Measurements from ENCODE around the gene FYB2. TPM values are rescaled to one million over a fixed set of nuclear protein-coding genes. Genes with fewer than 3 reads are reported as not detected.

FYB2 gene
- polyA plus RNA-seq, 1 experiment: not detected

- POLR2A ChIA-PET: no interaction called here
- no peak for TF ChIP-seq CTCF (IDR thresholded peaks at IDR 0.05; ENCODE audit: insufficient read depth, low read depth, low read length)
- Histone ChIP-seq H3K4me3 (ENCODE audit: low read depth, low read length) (no peak overlapping the region), H3K27me3 (ENCODE audit: control insufficient read depth, insufficient read depth, low read length) (no peaks in the 10 kb centered on the region), H3K36me3 (ENCODE audit: control insufficient read depth, insufficient read depth, low read length) (no peaks in the 10 kb centered on the region)
- CTCF ChIA-PET: no interaction called here
- DNase-seq (ENCODE audit: low read depth): no peak
These were observed 143.4 kb downstream of the FYB2 start for GRCh38 chr1:56675763-56676162.

GRCh38 chr1:56672579-56672978, 146.6 kb downstream of the FYB2 start:
- CTCF ChIA-PET: no interaction called here
- no peak for TF ChIP-seq CTCF (IDR thresholded peaks at IDR 0.05; ENCODE audit: insufficient read depth, low read depth, low read length)
- Histone ChIP-seq H3K36me3 (ENCODE audit: control insufficient read depth, insufficient read depth, low read length) (no peaks in the 10 kb centered on the region), H3K4me3 (ENCODE audit: low read depth, low read length) (no peak overlapping the region), H3K27me3 (ENCODE audit: control insufficient read depth, insufficient read depth, low read length) (no peaks in the 10 kb centered on the region)
- DNase-seq (ENCODE audit: low read depth): no peak
- POLR2A ChIA-PET: no interaction called here

- CTCF ChIA-PET: no interaction called here
- no peaks in the 10 kb centered on the region for H3K36me3 ChIP-seq (ENCODE audit: control insufficient read depth, insufficient read depth, low read length)
- DNase-seq (ENCODE audit: low read depth): no peak
- no peaks in the 10 kb centered on the region for H3K27me3 ChIP-seq (ENCODE audit: control insufficient read depth, insufficient read depth, low read length)
- POLR2A ChIA-PET: no interaction called here
- no peak overlapping the region for H3K4me3 ChIP-seq (ENCODE audit: low read depth, low read length)
- no peak for TF ChIP-seq CTCF (IDR thresholded peaks at IDR 0.05; ENCODE audit: insufficient read depth, low read depth, low read length)
These were observed 147.7 kb downstream of the FYB2 start for GRCh38 chr1:56671542-56671941.

GRCh38 chr1:56671085-56671484, 148.1 kb downstream of the FYB2 start:
- no peaks in the 10 kb centered on the region for H3K36me3 ChIP-seq (ENCODE audit: control insufficient read depth, insufficient read depth, low read length)
- POLR2A ChIA-PET: no interaction called here
- H3K4me3 ChIP-seq (ENCODE audit: low read depth, low read length): no peak overlapping the region
- CTCF ChIA-PET: no interaction called here
- H3K27me3 ChIP-seq (ENCODE audit: control insufficient read depth, insufficient read depth, low read length): no peaks in the 10 kb centered on the region
- TF ChIP-seq CTCF (IDR thresholded peaks at IDR 0.05; ENCODE audit: insufficient read depth, low read depth, low read length): no peak
- no peak for DNase-seq (ENCODE audit: low read depth)

GRCh38 chr1:56670350-56670749, 148.9 kb downstream of the FYB2 start:
- Histone ChIP-seq H3K27me3 (ENCODE audit: control insufficient read depth, insufficient read depth, low read length) (no peaks in the 10 kb centered on the region), H3K36me3 (ENCODE audit: control insufficient read depth, insufficient read depth, low read length) (no peaks in the 10 kb centered on the region), H3K4me3 (ENCODE audit: low read depth, low read length) (no peak overlapping the region)
- no peak for DNase-seq (ENCODE audit: low read depth)
- POLR2A ChIA-PET: no interaction called here
- CTCF ChIA-PET: no interaction called here
- TF ChIP-seq CTCF (IDR thresholded peaks at IDR 0.05; ENCODE audit: insufficient read depth, low read depth, low read length): no peak

Other genes starting within 250 kb of the FYB2 start
- gene PLPP3, start 239.8 kb downstream of the FYB2 start, polyA plus RNA-seq (2011; rRNA removed): 49.7 and 55.4 TPM in 2 replicates
- 0.70 and 1.6 TPM in 2 replicates for gene PRKAA2, start 174.1 kb downstream of the FYB2 start, polyA plus RNA-seq (2011; rRNA removed)
- gene C8A, start 35.4 kb upstream of the FYB2 start, polyA plus RNA-seq (2011; rRNA removed): not detected in 2 replicates
- gene C8B, start 146.6 kb upstream of the FYB2 start, polyA plus RNA-seq (2011; rRNA removed): not detected in 2 replicates